Activated T-helper 17 cell treated with anti-CD3 and anti-CD28 coated beads, Interleukin-2, amount 50 U/mL, for 72 hours (primary cell): ENCODE results near the gene CDY2B. TPM values are rescaled to one million over a fixed set of nuclear protein-coding genes. Genes with fewer than 3 reads are reported as not detected.
"Not testable (repeated sequence)": the region's sequence is repeated elsewhere in the genome, so short reads cannot be mapped to it uniquely, and the experiment has no call there.

ENCODE experiments used
- ATAC-seq: fragments of 150-1000 bp; cut with Tn5 transposase; replicated peaks from 2 replicates; pipeline ENCODE4 v1.10.0; 2021; ENCODE audit warnings: mild to moderate bottlenecking, moderate library complexity
- H3K27ac Mint-ChIP-seq: one replicate; pipeline ENCODE4 v1.8.0; 2022; ENCODE audit warnings: mixed read lengths
- H3K27me3 Mint-ChIP-seq: one replicate; pipeline ENCODE4 v1.8.0; 2022; ENCODE audit warnings: mixed read lengths
- H3K36me3 Mint-ChIP-seq: one replicate; pipeline ENCODE4 v1.8.0; 2022; ENCODE audit warnings: low read depth, mild to moderate bottlenecking, mixed read lengths
- H3K4me1 Mint-ChIP-seq: one replicate; pipeline ENCODE4 v1.8.0; 2022; ENCODE audit warnings: mixed read lengths
- H3K4me3 Mint-ChIP-seq: one replicate; pipeline ENCODE4 v1.8.0; 2022; ENCODE audit warnings: mild to moderate bottlenecking, mixed read lengths
- H3K9me3 Mint-ChIP-seq: one replicate; pipeline ENCODE4 v1.8.0; 2022; ENCODE audit warnings: mixed read lengths
- total RNA-seq, 2 donors: library from RNA; stranded (reverse); gene quantifications; one replicate each; pipeline ENCODE4 v1.2.3, GENCODE V29; 2022

The CDY2B gene, protein sequence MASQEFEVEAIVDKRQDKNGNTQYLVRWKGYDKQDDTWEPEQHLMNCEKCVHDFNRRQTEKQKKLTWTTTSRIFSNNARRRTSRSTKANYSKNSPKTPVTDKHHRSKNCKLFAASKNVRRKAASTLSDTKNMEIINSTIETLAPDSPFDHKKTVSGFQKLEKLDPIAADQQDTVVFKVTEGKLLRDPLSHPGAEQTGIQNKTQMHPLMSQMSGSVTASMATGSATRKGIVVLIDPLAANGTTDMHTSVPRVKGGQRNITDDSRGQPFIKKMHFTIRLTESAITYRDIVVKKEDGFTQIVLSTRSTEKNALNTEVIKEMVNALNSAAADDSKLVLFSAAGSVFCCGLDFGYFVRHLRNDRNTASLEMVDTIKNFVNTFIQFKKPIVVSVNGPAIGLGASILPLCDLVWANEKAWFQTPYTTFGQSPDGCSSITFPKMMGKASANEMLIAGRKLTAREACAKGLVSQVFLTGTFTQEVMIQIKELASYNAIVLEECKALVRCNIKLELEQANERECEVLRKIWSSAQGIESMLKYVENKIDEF
- not detected for total RNA-seq

DNA sequence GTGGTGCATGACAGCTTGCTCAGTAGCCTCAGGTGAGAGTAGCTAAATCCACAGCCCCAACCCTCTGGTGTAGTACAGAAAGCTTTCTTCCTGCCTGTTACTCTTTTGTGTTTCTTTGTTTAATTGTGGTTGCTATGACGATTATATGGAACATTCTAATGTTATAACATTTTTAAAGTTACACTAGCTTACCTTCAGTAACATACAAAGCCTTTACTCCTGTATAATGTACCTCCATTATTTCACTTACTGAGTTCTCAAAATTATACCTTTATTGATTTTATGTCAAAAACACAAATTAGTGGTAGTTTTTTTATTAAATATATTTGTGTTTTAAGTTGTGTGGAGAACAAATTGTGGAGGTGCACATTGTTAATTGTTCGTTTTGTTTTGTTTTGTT is at the start of gene CDY2B:
TSS of gene CDY2B (minus strand) at position 101 of the 400 bp plus-strand sequence. CDS start 328 bp downstream, outside the sequence.
- H3K4me1 Mint-ChIP-seq, H3K9me3 Mint-ChIP-seq, ATAC-seq, H3K36me3 Mint-ChIP-seq, H3K4me3 Mint-ChIP-seq, H3K27ac Mint-ChIP-seq, H3K27me3 Mint-ChIP-seq: not testable (repeated sequence)

DNA sequence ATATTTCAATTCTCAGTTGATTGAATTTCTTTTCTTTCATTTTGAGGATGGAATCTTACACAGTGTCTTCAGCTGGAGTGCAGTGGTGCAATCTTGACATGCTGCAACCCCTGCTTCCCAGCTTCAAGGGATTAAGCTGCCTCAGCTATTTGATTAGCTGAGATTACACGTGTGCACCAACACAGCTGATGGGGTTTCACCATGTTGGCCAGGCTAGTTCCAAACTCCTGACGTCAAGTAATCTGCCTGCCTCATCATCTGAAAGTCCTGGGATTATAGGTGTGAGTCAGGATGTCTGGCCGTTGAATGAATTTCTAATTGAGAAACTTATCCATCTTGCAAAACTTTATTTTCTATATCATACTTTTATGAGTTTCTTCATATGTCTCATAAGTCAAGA is 28.0 kb upstream of the CDY2B start:
- ATAC-seq, H3K9me3 Mint-ChIP-seq, H3K27ac Mint-ChIP-seq, H3K36me3 Mint-ChIP-seq, H3K4me1 Mint-ChIP-seq, H3K4me3 Mint-ChIP-seq, H3K27me3 Mint-ChIP-seq: not testable (repeated sequence)

DNA sequence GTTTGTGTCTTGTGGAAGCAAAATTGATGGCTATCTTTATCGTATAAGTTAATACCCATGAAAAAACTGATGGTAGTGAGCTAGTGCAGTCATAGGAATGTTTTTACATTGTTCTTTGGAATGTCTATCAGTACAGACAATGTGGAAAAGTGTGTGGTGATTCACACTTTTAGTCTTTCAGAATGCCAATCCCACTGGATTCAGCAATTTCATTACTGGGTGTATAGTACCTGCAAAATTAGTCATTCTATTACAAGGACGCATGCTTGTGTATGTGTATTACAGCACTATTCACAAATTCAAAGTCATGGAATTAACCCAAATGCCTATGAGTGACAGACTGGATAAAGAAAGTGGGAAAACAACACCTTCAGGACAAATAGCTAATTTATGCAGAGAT is 27.3 kb upstream of the CDY2B start:
- not testable (repeated sequence) for ATAC-seq, H3K4me3 Mint-ChIP-seq, H3K4me1 Mint-ChIP-seq, H3K27me3 Mint-ChIP-seq, H3K36me3 Mint-ChIP-seq, H3K27ac Mint-ChIP-seq, H3K9me3 Mint-ChIP-seq

DNA sequence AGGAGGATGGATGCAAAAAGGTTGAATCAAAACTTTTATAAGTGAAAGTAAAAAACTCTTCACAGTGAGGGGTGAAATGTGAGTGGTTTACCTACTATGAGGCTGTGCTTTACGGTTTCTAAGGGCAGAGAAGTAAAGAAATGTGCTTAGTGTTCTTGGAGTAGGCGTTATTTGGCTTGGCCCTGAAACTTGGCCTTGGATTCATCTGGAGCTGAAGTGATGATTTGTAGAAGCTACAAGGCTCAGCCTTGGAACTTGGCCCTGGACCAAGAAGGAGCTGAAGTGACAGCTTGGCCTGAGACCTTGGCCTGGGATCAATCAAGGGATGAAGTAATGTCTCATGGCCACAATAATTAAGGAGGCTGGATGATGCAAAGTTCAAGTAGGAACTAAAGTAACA is 1.7 kb upstream of the CDY2B start:
- not testable (repeated sequence) for H3K4me3 Mint-ChIP-seq, ATAC-seq, H3K27ac Mint-ChIP-seq, H3K9me3 Mint-ChIP-seq, H3K36me3 Mint-ChIP-seq, H3K27me3 Mint-ChIP-seq, H3K4me1 Mint-ChIP-seq

DNA sequence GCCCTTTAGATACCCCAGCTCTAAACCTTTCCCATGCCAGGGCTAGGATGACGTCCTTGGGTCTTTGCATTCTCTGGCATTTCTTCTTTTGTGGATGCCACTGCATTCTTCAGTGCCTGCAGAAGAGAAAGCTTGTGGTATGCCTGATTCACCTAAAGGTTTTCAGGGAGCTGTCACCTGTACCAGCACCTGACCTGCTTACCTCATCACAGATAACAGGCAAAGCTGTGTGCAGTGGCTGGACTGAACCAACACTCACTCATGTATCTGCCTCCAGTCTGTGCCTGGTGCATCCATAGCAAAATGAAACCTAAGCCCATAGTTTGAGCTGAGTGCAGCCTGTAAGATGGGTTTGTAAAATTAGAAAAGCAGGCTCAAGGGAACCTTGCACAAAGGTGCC is 3.3 kb downstream of the CDY2B start:
- not testable (repeated sequence) for H3K36me3 Mint-ChIP-seq, H3K27me3 Mint-ChIP-seq, H3K4me1 Mint-ChIP-seq, ATAC-seq, H3K4me3 Mint-ChIP-seq, H3K9me3 Mint-ChIP-seq, H3K27ac Mint-ChIP-seq

DNA sequence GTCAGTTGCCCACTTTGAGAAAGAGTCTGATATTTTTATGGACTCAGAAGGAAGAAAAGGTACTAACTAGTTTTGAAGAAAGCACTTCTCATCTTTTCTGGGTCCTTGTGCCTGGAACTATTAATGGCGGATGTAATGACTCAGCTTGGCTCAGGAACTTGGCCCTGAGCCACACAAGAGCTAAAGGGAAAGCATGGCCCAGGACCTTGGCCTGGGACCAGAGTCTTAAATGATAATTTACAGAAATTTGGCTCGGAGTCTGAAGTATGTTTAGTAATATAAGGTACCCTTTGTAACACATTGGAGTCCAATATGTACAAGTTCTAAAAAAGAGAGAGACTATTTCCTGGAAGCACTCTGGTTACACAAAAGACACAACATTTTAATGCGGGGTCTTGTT is 4.6 kb downstream of the CDY2B start:
- ATAC-seq = not testable (repeated sequence)

DNA sequence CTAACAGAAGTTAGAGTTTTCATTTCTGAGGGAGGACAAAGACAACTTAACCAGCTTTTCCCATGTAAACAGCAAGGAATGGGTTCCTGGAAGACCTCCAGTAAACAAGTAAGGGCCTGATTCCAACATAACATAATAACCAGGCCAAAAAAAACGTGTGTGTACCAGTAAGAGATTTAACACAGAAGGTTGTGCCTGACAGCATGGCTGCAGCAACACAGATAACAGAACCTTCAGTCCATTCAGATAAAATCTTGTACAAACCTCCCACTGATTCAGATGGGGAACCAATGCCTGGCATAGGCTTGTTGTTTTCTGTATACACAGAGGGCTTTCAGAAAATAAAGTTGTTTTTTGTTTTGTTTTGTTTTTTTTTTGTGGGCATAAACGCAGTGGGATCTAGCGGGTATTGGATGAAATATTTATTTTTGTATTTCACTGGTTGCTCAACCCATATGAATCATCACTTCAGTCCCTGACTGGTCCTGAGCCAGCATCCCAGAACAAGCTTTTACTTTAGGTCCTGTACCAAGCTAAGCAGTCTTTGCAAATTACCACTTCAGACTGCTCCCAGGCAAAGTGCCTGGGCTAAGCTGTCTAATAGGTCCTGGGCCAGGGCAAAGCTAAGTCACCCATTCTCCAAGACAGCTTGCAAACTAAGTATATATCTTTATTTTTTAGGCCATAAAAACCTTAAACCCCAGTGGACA is 8.7 kb downstream of the CDY2B start:
- H3K27me3 Mint-ChIP-seq, H3K9me3 Mint-ChIP-seq, H3K4me1 Mint-ChIP-seq, H3K4me3 Mint-ChIP-seq, ATAC-seq, H3K36me3 Mint-ChIP-seq, H3K27ac Mint-ChIP-seq: not testable (repeated sequence)

More for the DNA sequence above, 4.6 kb downstream of the CDY2B start:
- H3K9me3 Mint-ChIP-seq, H3K36me3 Mint-ChIP-seq, H3K27ac Mint-ChIP-seq, H3K4me3 Mint-ChIP-seq, H3K27me3 Mint-ChIP-seq, H3K4me1 Mint-ChIP-seq: not testable (repeated sequence)

DNA sequence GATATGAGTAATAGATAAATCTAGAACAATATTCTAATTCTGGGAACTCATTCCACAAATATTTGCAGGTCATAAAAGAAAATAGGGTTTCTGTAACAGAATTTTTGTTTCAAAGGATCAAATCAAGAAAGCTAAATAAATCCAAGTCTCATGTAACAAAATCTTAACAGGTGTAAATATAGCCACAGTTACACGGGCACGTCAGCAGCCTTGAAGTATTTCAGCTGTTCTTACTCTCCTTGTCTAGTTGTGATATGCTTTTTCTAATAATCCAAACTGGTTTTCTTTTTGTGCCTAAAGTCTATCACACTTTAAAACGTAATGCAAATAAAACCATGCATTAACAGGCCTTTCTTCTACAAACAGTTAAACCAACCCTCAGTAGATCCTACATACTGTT is 9.3 kb downstream of the CDY2B start:
- H3K9me3 Mint-ChIP-seq, H3K4me3 Mint-ChIP-seq, H3K27me3 Mint-ChIP-seq, H3K36me3 Mint-ChIP-seq, H3K27ac Mint-ChIP-seq, H3K4me1 Mint-ChIP-seq, ATAC-seq: not testable (repeated sequence)

DNA sequence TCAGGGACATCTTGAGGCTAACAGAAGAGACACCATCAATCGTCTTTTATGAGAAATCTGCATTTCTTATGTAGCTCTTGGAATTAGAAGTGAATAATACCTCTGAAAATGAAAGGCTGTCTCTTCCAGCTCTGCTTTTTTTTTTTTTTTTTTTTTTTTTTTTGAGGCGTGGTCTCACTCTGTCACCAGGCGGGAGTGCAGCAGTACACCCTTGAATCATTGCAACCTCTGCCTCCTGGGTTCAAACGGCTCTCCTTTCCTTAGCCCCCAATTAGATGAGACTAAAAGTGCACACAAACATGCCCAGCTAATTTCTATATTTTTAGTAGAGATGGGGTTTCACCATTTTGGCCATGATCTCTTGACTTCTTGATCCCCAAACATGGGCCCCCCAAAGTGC is 12.2 kb downstream of the CDY2B start:
- not testable (repeated sequence) for H3K27me3 Mint-ChIP-seq, H3K9me3 Mint-ChIP-seq, H3K36me3 Mint-ChIP-seq, ATAC-seq, H3K4me1 Mint-ChIP-seq, H3K27ac Mint-ChIP-seq, H3K4me3 Mint-ChIP-seq

DNA sequence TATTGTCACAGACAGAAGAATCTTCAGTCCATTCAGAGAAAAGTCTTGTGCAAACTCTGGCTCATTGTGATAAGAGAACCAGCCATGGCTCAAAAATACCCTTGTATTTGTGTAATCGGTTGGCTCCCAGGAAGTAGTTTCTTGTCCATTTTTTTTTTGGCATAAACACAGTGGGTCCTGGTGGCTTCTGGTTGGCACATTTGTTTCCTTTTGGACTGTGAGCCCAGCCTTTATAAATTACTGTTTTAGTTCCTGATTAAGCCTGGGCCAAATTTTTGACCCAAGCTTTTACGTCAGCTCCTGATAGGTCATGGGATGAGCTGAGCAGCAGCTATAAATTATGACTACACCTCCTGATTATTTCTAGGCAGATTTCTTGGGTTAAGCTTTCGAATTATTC is 19.4 kb downstream of the CDY2B start:
- ATAC-seq, H3K36me3 Mint-ChIP-seq, H3K27me3 Mint-ChIP-seq, H3K9me3 Mint-ChIP-seq, H3K27ac Mint-ChIP-seq, H3K4me1 Mint-ChIP-seq, H3K4me3 Mint-ChIP-seq: not testable (repeated sequence)

DNA sequence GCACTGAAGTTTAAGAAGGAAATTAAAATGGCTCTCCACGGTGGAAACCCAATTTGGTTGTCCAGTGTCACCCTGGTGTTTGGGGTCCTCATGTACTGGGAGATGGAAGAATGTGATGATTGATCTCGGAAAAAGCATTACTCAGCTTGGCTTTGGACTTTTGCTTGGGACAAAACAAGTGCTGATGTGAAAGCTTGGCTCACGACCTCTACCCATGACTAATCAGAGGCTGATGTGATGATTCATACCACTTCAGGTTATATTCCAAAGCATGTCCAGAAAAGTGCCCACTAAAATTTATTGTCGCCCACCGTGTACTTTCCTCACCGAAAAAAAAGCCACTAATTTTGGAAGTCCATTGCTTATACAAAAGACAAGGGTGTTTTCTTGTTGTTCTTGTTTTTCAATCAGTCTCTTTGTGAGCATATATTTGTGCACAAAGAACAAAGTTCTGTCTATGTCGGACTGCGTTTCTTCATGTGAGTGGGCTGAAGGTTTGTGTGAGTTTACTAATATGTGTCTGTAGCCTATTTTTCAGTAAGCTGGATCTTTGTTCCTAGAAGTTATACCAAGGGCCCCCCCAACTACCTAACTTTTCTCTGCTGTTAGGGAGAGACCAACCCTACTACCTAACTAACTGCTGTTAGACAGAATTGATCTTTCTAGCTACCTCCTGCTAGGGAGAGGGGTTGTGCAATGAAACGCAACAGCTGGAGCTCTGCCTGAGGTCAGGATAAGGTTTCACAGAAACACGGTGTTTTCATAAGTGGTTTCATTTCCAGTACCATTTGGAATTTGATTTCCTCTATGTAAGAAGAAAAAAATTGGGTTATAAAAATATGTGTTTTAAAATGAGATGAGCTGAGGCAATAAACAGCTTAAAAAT is 22.8 kb downstream of the CDY2B start:
- H3K36me3 Mint-ChIP-seq, H3K27ac Mint-ChIP-seq, ATAC-seq, H3K4me3 Mint-ChIP-seq, H3K9me3 Mint-ChIP-seq, H3K27me3 Mint-ChIP-seq, H3K4me1 Mint-ChIP-seq: not testable (repeated sequence)

DNA sequence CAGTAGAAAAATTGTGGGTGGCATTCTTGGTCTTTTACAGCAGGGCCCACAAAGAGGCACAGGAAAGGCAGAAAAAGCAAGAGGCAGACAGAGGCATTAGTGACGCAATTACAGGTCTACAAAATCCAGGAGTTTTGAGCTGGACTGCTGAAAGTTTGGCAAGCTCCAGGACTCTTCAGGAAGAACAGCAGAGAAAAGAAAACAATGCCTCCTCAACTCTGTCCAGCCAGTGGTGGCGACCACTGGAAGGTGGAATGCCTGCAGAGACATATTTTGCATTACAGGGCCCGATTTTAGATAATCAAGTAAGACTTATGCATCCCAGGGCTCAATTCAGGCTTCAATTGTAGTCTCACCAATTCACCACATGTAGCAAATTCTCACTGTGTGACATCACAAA is 23.5 kb downstream of the CDY2B start:
- ATAC-seq, H3K4me3 Mint-ChIP-seq, H3K27ac Mint-ChIP-seq, H3K9me3 Mint-ChIP-seq, H3K36me3 Mint-ChIP-seq, H3K4me1 Mint-ChIP-seq, H3K27me3 Mint-ChIP-seq: not testable (repeated sequence)

DNA sequence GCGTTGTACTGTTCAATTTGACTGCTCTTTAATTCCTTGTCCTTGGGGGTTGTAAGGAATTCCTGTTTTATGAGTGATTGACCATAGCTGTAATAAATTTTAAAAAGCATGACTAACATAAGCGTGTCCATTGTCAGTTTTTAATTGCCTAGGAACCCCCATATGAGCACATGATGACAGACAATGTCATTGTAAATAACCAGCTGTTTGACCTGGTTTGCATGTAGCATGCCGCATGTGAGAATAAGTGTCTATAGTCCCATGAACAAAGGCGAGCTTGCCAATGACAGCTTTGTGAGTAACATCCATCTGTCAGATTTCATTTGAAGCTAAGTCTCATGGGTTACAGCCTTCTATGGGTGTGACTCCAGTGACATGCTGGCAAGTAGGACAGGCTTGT is 30.9 kb downstream of the CDY2B start:
- H3K36me3 Mint-ChIP-seq, H3K27ac Mint-ChIP-seq, H3K4me1 Mint-ChIP-seq, H3K9me3 Mint-ChIP-seq, ATAC-seq, H3K4me3 Mint-ChIP-seq, H3K27me3 Mint-ChIP-seq: not testable (repeated sequence)

DNA sequence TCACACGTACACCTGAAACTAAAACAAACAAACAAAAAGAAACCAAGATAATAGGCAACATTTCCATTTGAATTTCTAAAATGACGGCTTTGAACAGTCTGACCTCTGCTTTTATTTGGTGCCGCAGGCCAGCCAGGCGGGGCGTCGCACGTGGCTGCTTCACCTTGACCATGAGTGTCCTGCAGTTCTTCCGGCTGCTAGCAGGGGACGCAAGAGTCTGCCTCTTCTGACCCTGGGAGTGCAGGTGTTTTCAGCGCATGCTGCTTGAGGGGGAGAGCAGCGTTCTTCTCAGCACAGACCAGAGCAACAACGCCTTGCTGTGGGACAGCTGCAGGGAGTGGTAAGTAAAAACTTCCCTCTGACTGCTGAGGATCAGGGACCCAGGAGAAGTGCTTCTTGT is 47.9 kb downstream of the CDY2B start:
- H3K9me3 Mint-ChIP-seq, H3K27me3 Mint-ChIP-seq, H3K4me3 Mint-ChIP-seq, H3K4me1 Mint-ChIP-seq, H3K27ac Mint-ChIP-seq, ATAC-seq, H3K36me3 Mint-ChIP-seq: not testable (repeated sequence)
